HEK293 (cell line): ENCODE results near the gene PMEL.

ENCODE experiments used
- BCL11A ChIP-seq: fragments of 450-650 bp; formaldehyde crosslinking; IDR thresholded peaks from 2 replicates; pipeline ENCODE4 v1.5.1; 2016; ENCODE audit warnings: low read depth, missing biosample characterization, missing genetic modification characterization
- ELK4 ChIP-seq: IDR thresholded peaks from 2 replicates; pipeline ENCODE4 v1.6.1; 2011; ENCODE audit warnings: mild to moderate bottlenecking, low read depth, low read length, borderline replicate concordance
- FEZF1 ChIP-seq: fragments of 450-650 bp; formaldehyde crosslinking; IDR thresholded peaks from 2 replicates; pipeline ENCODE4 v1.5.1; 2016; ENCODE audit warnings: missing biosample characterization, missing genetic modification characterization
- PRDM1 ChIP-seq: fragments of 450-650 bp; formaldehyde crosslinking; IDR thresholded peaks from 2 replicates; pipeline ENCODE4; 2016; ENCODE audit warnings: missing biosample characterization, missing genetic modification characterization
- RBAK ChIP-seq: fragments of 450-650 bp; formaldehyde crosslinking; IDR thresholded peaks from 2 replicates; pipeline ENCODE4 v1.5.1; 2016; ENCODE audit warnings: missing biosample characterization, missing genetic modification characterization
- SCRT2 ChIP-seq: fragments of 450-650 bp; formaldehyde crosslinking; IDR thresholded peaks from 2 replicates; pipeline ENCODE4 v1.5.1; 2016; ENCODE audit warnings: missing biosample characterization, missing genetic modification characterization
- ZBTB48 ChIP-seq: fragments of 450-650 bp; formaldehyde crosslinking; IDR thresholded peaks from 2 replicates; pipeline ENCODE4 v1.5.1; 2016; ENCODE audit warnings: missing biosample characterization, missing genetic modification characterization
- ZFHX2 ChIP-seq: fragments of 450-650 bp; formaldehyde crosslinking; conservative IDR thresholded peaks from 2 replicates; pipeline ENCODE4 v1.5.1; 2016; ENCODE audit warnings: missing biosample characterization, missing genetic modification characterization
- ZFP37 ChIP-seq: fragments of 450-650 bp; formaldehyde crosslinking; IDR thresholded peaks from 2 replicates; pipeline ENCODE4 v1.5.1; 2016; ENCODE audit warnings: missing biosample characterization, missing genetic modification characterization
- ZNF114 ChIP-seq: fragments of 450-650 bp; formaldehyde crosslinking; IDR thresholded peaks from 2 replicates; pipeline ENCODE4 v1.5.0; 2017; ENCODE audit warnings: missing biosample characterization, missing genetic modification characterization
- ZNF274 ChIP-seq, 2 experiments: fragments of 200-500 bp in 1 of 2; fragments of 450-650 bp in 1 of 2; sonication (Bioruptor generic) in 1 of 2; formaldehyde crosslinking in 1 of 2; IDR thresholded peaks; 2 replicates each; pipeline versions ENCODE4 v1.5.1 to v1.6.1; 2014 to 2016; ENCODE audit warnings: borderline replicate concordance in 1 of 2, inconsistent platforms in 1 of 2, low read length in 1 of 2, missing biosample characterization in 1 of 2, missing genetic modification characterization in 1 of 2
- ZNF335 ChIP-seq: fragments of 450-650 bp; formaldehyde crosslinking; conservative IDR thresholded peaks from 2 replicates; pipeline ENCODE4 v1.5.1; 2016; ENCODE audit warnings: missing biosample characterization, missing genetic modification characterization
- ZNF449 ChIP-seq: fragments of 450-650 bp; formaldehyde crosslinking; IDR thresholded peaks from 2 replicates; pipeline ENCODE4 v1.5.1; 2017; ENCODE audit warnings: missing biosample characterization, mild to moderate bottlenecking, missing genetic modification characterization, moderate library complexity
- ZNF473 ChIP-seq: fragments of 450-650 bp; formaldehyde crosslinking; IDR thresholded peaks from 2 replicates; pipeline ENCODE4 v1.5.1; 2017; ENCODE audit warnings: missing biosample characterization, missing genetic modification characterization
- ZNF514 ChIP-seq: fragments of 450-650 bp; formaldehyde crosslinking; IDR thresholded peaks from 2 replicates; pipeline ENCODE4 v1.5.1; 2016; ENCODE audit warnings: missing biosample characterization, missing genetic modification characterization
- ZNF658 ChIP-seq: fragments of 450-650 bp; formaldehyde crosslinking; IDR thresholded peaks from 2 replicates; pipeline ENCODE4; 2016; ENCODE audit warnings: missing biosample characterization, missing genetic modification characterization
- ZNF692 ChIP-seq: fragments of 450-650 bp; formaldehyde crosslinking; IDR thresholded peaks from 2 replicates; pipeline ENCODE4 v1.5.1; 2016; ENCODE audit warnings: missing biosample characterization, missing genetic modification characterization
- ZNF704 ChIP-seq: fragments of 450-650 bp; formaldehyde crosslinking; IDR thresholded peaks from 2 replicates; pipeline ENCODE4 v1.5.1; 2016; ENCODE audit warnings: missing biosample characterization, missing genetic modification characterization
- ZNF707 ChIP-seq: fragments of 450-650 bp; formaldehyde crosslinking; IDR thresholded peaks from 2 replicates; pipeline ENCODE4 v1.5.1; 2016; ENCODE audit warnings: missing biosample characterization, missing genetic modification characterization
- ZNF776 ChIP-seq: fragments of 450-650 bp; formaldehyde crosslinking; IDR thresholded peaks from 2 replicates; pipeline ENCODE4 v1.5.0; 2017; ENCODE audit warnings: missing biosample characterization, missing genetic modification characterization, borderline replicate concordance
- ZSCAN30 ChIP-seq: fragments of 450-650 bp; IDR thresholded peaks from 2 replicates; pipeline ENCODE4 v1.5.1; 2018; ENCODE audit warnings: missing biosample characterization, mild to moderate bottlenecking, missing genetic modification characterization, moderate library complexity
- TF ChIP-seq, protein P1 (sequence below): fragments of 450-650 bp; formaldehyde crosslinking; IDR thresholded peaks from 2 replicates; pipeline ENCODE4 v1.5.1; 2016; ENCODE audit warnings: missing biosample characterization, missing genetic modification characterization
- TF ChIP-seq, protein P2 (sequence below): fragments of 450-650 bp; formaldehyde crosslinking; IDR thresholded peaks from 2 replicates; pipeline ENCODE4 v1.5.1; 2016; ENCODE audit warnings: missing biosample characterization, missing genetic modification characterization
- TF ChIP-seq, protein P3 (sequence below): fragments of 450-650 bp; formaldehyde crosslinking; IDR thresholded peaks from 2 replicates; pipeline ENCODE4; 2016; ENCODE audit warnings: missing biosample characterization, missing genetic modification characterization

The PMEL gene

GRCh38 chr12:55925870-55926737 lies 39.7 kb downstream of the PMEL start (continued):
- TF ChIP-seq, protein P1, sequence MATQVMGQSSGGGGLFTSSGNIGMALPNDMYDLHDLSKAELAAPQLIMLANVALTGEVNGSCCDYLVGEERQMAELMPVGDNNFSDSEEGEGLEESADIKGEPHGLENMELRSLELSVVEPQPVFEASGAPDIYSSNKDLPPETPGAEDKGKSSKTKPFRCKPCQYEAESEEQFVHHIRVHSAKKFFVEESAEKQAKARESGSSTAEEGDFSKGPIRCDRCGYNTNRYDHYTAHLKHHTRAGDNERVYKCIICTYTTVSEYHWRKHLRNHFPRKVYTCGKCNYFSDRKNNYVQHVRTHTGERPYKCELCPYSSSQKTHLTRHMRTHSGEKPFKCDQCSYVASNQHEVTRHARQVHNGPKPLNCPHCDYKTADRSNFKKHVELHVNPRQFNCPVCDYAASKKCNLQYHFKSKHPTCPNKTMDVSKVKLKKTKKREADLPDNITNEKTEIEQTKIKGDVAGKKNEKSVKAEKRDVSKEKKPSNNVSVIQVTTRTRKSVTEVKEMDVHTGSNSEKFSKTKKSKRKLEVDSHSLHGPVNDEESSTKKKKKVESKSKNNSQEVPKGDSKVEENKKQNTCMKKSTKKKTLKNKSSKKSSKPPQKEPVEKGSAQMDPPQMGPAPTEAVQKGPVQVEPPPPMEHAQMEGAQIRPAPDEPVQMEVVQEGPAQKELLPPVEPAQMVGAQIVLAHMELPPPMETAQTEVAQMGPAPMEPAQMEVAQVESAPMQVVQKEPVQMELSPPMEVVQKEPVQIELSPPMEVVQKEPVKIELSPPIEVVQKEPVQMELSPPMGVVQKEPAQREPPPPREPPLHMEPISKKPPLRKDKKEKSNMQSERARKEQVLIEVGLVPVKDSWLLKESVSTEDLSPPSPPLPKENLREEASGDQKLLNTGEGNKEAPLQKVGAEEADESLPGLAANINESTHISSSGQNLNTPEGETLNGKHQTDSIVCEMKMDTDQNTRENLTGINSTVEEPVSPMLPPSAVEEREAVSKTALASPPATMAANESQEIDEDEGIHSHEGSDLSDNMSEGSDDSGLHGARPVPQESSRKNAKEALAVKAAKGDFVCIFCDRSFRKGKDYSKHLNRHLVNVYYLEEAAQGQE (tag by site-specific recombination), result 0 out of 2 replicates have a peak, but pooled peaks have one; percentile 25
- TF ChIP-seq ZNF274 (IDR thresholded peaks at IDR 0.05; ENCODE audit: low read length) (no peak), ZNF274 (tag by site-specific recombination; IDR thresholded peaks at IDR 0.05; ENCODE audit: borderline replicate concordance) (no peak), ZNF473 (tag by site-specific recombination) (no peak), ZNF704 (tag by site-specific recombination) (no peak), ELK4 (no peak), ZNF692 (peak; percentile 40; the same call in 1 of the 2 replicates), ZBTB48 (no peak), ZNF707 (no peak), PRDM1 (tag by site-specific recombination) (peak; percentile 88), ZFP37 (tag by site-specific recombination) (no peak), ZNF449 (tag by site-specific recombination) (no peak), RBAK (tag by site-specific recombination) (no peak), ZFHX2 (tag by site-specific recombination) (no peak), ZNF114 (no peak), ZNF335 (peak; percentile 98), FEZF1 (tag by site-specific recombination) (no peak), ZNF776 (no peak), BCL11A (tag by site-specific recombination) (peak; percentile 92; the same call in 1 of the 2 replicates), ZNF514 (tag by site-specific recombination) (no peak), ZNF658 (tag by site-specific recombination) (no peak), ZSCAN30 (tag by site-specific recombination) (no peak), SCRT2 (tag by site-specific recombination) (peak; percentile 89)
- TF ChIP-seq, protein P2, sequence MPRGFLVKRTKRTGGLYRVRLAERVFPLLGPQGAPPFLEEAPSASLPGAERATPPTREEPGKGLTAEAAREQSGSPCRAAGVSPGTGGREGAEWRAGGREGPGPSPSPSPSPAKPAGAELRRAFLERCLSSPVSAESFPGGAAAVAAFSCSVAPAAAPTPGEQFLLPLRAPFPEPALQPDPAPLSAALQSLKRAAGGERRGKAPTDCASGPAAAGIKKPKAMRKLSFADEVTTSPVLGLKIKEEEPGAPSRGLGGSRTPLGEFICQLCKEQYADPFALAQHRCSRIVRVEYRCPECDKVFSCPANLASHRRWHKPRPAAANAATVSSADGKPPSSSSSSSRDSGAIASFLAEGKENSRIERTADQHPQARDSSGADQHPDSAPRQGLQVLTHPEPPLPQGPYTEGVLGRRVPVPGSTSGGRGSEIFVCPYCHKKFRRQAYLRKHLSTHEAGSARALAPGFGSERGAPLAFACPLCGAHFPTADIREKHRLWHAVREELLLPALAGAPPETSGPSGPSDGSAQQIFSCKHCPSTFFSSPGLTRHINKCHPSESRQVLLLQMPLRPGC, result no peak
- TF ChIP-seq, protein P3, sequence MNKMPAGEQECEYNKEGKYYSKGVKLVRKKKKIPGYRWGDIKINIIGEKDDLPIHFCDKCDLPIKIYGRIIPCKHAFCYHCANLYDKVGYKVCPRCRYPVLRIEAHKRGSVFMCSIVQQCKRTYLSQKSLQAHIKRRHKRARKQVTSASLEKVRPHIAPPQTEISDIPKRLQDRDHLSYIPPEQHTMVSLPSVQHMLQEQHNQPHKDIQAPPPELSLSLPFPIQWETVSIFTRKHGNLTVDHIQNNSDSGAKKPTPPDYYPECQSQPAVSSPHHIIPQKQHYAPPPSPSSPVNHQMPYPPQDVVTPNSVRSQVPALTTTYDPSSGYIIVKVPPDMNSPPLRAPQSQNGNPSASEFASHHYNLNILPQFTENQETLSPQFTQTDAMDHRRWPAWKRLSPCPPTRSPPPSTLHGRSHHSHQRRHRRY, result no peak
- TF ChIP-seq, all 188 proteins: peak for 7
